HuH-7 (cell line): ENCODE data around the gene RGL4.

Experiments
- DNase-seq: peaks from one replicate; pipeline ENCODE4 v3.0.0; 2011; ENCODE audit warnings: low spot score

The RGL4 gene

DNA sequence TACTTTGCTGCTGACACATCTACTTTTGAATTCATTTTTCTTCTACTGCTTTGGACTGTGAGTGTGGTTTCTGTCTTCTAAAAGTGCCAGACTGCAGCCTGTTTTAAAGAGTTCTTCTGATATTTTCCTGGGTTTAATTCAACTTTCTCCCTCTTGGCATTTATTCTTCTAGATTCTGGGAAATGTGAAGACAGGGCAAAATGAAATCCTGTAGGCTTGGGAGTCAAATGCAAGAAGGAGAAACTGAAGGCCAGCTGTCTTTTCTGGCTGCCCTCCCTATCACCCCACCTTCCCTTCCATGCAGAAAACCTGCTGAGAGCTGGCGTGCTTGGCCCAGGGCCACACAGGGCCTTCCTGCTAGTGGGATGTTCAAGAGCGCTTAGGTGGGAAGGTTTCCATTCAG lies 52.5 kb downstream of the RGL4 start:
- no peak for DNase-seq

DNA sequence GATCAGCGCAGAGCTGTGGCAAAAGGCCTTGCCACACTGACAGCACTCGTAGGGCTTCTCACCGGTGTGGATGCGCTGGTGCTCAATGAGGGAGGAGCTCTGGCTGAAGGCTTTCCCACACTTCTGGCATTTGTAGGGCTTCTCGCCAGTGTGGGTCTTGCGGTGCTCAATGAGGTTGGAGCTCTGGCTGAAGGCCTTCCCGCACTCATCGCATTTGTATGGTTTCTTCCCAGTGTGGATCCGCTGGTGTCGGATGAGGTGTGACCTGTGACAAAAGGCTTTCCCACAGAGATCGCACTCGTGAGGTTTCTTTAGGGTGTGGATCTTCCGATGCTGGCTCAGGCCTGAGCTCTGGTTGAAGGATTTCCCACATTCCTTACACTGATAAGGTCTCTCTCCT lies 53.2 kb downstream of the RGL4 start:
- DNase-seq: no peak

DNA sequence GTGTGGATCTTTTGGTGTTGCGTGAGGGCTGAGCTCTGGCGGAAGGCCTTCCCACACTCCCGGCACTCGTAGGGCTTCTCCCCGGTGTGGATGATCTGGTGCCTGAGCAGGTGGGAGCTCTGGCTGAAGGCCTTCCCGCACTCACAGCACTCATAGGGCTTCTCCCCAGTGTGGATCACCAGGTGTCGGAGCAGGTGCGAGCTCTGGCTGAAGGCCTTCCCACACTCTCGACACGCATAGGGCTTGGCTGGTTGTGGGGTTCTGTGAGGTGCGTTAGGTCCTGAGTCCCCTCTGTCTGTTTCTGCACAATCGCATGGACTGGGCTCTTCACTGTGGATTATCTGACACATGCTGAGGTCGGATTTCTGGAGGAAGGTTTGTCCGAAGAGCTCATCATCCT lies 53.7 kb downstream of the RGL4 start:
- DNase-seq: no peak

DNA sequence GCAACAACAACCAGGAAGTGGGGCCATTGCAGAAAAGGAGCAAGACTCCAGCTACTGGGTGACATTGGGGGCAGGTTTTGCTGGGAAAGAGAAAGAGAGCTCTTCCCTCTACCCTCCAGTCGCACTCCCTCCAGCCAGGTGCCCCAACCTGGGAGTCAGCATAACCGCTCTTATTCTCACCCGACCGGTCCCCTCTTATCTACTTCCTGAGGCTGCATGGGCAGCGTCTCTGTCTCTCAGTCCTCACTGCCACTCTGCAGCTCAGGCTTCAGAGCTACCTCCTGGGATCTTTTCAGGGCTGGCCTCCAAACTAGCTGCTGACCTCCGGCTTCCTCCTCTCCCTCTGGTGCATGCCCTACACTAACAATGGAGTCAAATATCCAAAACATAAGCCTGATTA lies 55.0 kb downstream of the RGL4 start:
- DNase-seq: no peak
